Neuronal stem cell (in vitro differentiated cells): ENCODE results near the gene DNASE1L2.

Experiments used
- DNase-seq: peaks from one replicate; pipeline ENCODE4 v3.0.0-alpha.2; 2013; ENCODE audit warnings: low spot score
- H2AFZ ChIP-seq: one replicate; pipeline ENCODE4 v1.6.1; 2013; ENCODE audit warnings: mild to moderate bottlenecking, low read length, inconsistent platforms
- H2AK5ac ChIP-seq: 2 replicates; pipeline ENCODE4 v1.6.1; 2013; ENCODE audit warnings: low read depth, mild to moderate bottlenecking, inconsistent platforms, low read length, moderate library complexity, mixed read lengths
- H2BK120ac ChIP-seq: 2 replicates; pipeline ENCODE4 v1.6.1; 2013; ENCODE audit warnings: low read depth, mild to moderate bottlenecking, inconsistent platforms, low read length, moderate library complexity, mixed read lengths
- H2BK12ac ChIP-seq: one replicate; pipeline ENCODE4 v1.6.1; 2013; ENCODE audit warnings: low read length, inconsistent platforms
- H2BK15ac ChIP-seq: 2 replicates; pipeline ENCODE4 v1.6.1; 2013; ENCODE audit warnings: mild to moderate bottlenecking, low read length, inconsistent platforms, mixed read lengths
- H2BK5ac ChIP-seq: one replicate; pipeline ENCODE4 v1.6.1; 2013; ENCODE audit warnings: inconsistent platforms, mild to moderate bottlenecking, low read length, moderate library complexity
- H3K14ac ChIP-seq: one replicate; pipeline ENCODE4 v1.6.1; 2013; ENCODE audit warnings: low read length, inconsistent platforms
- H3K18ac ChIP-seq: 2 replicates; pipeline ENCODE4 v1.6.1; 2013; ENCODE audit warnings: low read length, inconsistent platforms
- H3K23ac ChIP-seq: 2 replicates; pipeline ENCODE4 v1.6.1; 2013; ENCODE audit warnings: low read depth, mild to moderate bottlenecking, mixed read lengths, low read length, inconsistent platforms; ENCODE audit not compliant: poor library complexity
- H3K27ac ChIP-seq: replicated peaks from 3 replicates; pipeline ENCODE4 v1.5.1; 2013; ENCODE audit warnings: low read length, inconsistent platforms
- H3K27me3 ChIP-seq, 3 experiments: 2 replicates each; pipeline ENCODE4 v1.6.1; 2013; ENCODE audit warnings: low read length in 3 of 3, mild to moderate bottlenecking in 2 of 3, inconsistent platforms in 1 of 3, low read depth in 1 of 3, mixed read lengths in 1 of 3, moderate library complexity in 1 of 3; ENCODE audit not compliant: control insufficient read depth in 3 of 3, insufficient read depth in 3 of 3
- H3K36me3 ChIP-seq, 2 donors: replicated peaks in 1 of 2; 2 replicates each; pipeline ENCODE4 v1.6.1; 2013; ENCODE audit warnings: low read length in 2 of 2; ENCODE audit not compliant: control insufficient read depth in 2 of 2, insufficient read depth in 2 of 2
- H3K4ac ChIP-seq: 2 replicates; pipeline ENCODE4 v1.6.1; 2013; ENCODE audit warnings: inconsistent platforms, mild to moderate bottlenecking, low read length, moderate library complexity
- H3K4me1 ChIP-seq, 2 donors: 1 replicate in 1 of 2; 2 replicates in 1 of 2; pipeline ENCODE4 v1.6.1; 2013; ENCODE audit warnings: low read length in 2 of 2, low read depth in 1 of 2; ENCODE audit not compliant: control insufficient read depth in 2 of 2, insufficient read depth in 1 of 2
- H3K4me2 ChIP-seq: one replicate; pipeline ENCODE4 v1.6.1; 2013; ENCODE audit warnings: mild to moderate bottlenecking, low read length, inconsistent platforms; ENCODE audit not compliant: insufficient read depth, poor library complexity, severe bottlenecking
- H3K4me3 ChIP-seq, 2 donors: 2 replicates each; pipeline ENCODE4 v1.5.1; 2013; ENCODE audit warnings: low read length in 2 of 2, mild to moderate bottlenecking in 2 of 2, inconsistent platforms in 1 of 2, moderate library complexity in 1 of 2
- H3K79me1 ChIP-seq: one replicate; pipeline ENCODE4 v1.6.1; 2013; ENCODE audit warnings: low read depth, mild to moderate bottlenecking, inconsistent platforms, low read length, moderate library complexity
- H3K9ac ChIP-seq: one replicate; pipeline ENCODE4 v1.6.1; 2013; ENCODE audit warnings: mild to moderate bottlenecking, low read depth, low read length, inconsistent platforms; ENCODE audit not compliant: poor library complexity
- H3K9me3 ChIP-seq, 2 donors: replicated peaks in 1 of 2; 2 replicates each; pipeline versions ENCODE3 to v1.6.1; 2013; ENCODE audit warnings: low read length in 2 of 2, mild to moderate bottlenecking in 2 of 2, inconsistent platforms in 1 of 2, low read depth in 1 of 2, mixed read lengths in 1 of 2, moderate library complexity in 1 of 2; ENCODE audit not compliant: control insufficient read depth in 2 of 2, insufficient read depth in 1 of 2
- H4K8ac ChIP-seq: one replicate; pipeline ENCODE4 v1.6.1; 2013; ENCODE audit warnings: low read depth, mild to moderate bottlenecking, inconsistent platforms, low read length, moderate library complexity
- H4K91ac ChIP-seq: one replicate; pipeline ENCODE4 v1.6.1; 2013; ENCODE audit warnings: low read length, low read depth, mild to moderate bottlenecking, inconsistent platforms; ENCODE audit not compliant: poor library complexity
- WGBS, 2 donors: extraction: QIAGEN DNeasy Blood & Tissue Kit; methylation state at CpG; one replicate each; pipeline ENCODE4 v1.1.7; 2013; ENCODE audit warnings: missing lambda C conversion rate in 2 of 2, mixed read lengths in 1 of 2; ENCODE audit not compliant: insufficient read length in 2 of 2, insufficient replicate concordance in 1 of 2; ENCODE audit errors: extremely low coverage in 2 of 2; 5-methylcytosine and 5-hydroxymethylcytosine counted together

DNASE1L2 gene

DNA sequence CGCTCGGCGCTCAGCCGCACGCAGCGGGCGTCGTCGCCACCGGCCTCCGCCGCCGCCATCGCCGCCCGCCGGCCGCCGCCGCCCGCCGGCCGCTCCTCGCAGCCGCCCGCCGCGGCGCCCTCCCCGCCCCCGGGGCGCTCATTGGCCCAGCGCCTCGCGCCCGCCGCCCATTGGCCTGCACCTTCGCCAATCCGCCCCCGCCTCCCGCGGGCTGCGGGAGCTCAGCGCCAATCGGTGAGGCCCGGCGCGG, 21.6 kb upstream of the DNASE1L2 start, which contains the start of gene PGP:
TSS of gene PGP (minus strand) at position 122 of the 250 bp plus-strand sequence. CDS start at position 59, 63 bp downstream.
- no CpG with 5 or more reads among the region's 48 CpGs for WGBS, 2 donors
- Histone ChIP-seq H3K27ac (peak within 1 kb of the TSS; percentile 99), H3K4me2 (peak within 1 kb of the TSS; percentile 96), H3K4ac (peak within 1 kb of the TSS; percentile 76), H3K23ac (peak within 1 kb of the TSS; percentile 95), H2AFZ (peak within 1 kb of the TSS; percentile 94), H3K4me3 (peak within 1 kb of the TSS; percentile 99 to 100), H2BK15ac (peak within 1 kb of the TSS; percentile 81), H4K8ac (no peak within 1 kb of the TSS), H2BK120ac (no peak within 1 kb of the TSS), H3K4me1 (peaks cover 9 to 11% of the 10 kb centered on the region in 2 donors), H3K79me1 (peaks cover 14% of the 10 kb centered on the region), H3K36me3 (peaks cover 19 to 30% of the 10 kb centered on the region in 2 donors), H3K14ac (peak within 1 kb of the TSS; percentile 82), H3K27me3 (no peaks in the 10 kb centered on the region), H3K18ac (peak within 1 kb of the TSS; percentile 99), H3K9me3 (no peaks in the 10 kb centered on the region), H2BK5ac (peak within 1 kb of the TSS; percentile 94), H4K91ac (no peak within 1 kb of the TSS), H2BK12ac (peak within 1 kb of the TSS; percentile 41), H2AK5ac (peak within 1 kb of the TSS; percentile 84), H3K9ac (peak within 1 kb of the TSS; percentile 98)
- DNase-seq: no peak

DNA sequence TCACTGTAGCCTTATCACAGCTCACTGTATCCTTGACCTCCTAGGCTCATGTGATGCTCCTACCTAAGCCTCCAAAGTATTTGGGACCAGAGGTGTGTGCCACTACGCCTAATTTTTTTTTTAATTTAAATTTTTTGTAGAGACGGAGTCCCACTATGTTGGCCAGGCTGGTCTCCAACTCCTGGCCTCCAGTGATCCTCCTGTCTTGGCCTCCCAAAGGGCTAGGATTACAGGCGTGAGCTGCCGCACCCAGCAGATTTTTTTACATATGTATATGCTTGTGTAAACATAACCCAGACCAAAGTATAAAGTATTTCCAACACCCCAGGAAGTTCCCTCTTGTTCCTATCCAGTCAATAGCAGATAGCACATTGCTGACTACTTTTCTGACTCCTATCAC, 19.9 kb upstream of the DNASE1L2 start:
- Histone ChIP-seq H2AFZ (no peak overlapping the region), H3K4me1 (peaks cover 9 to 11% of the 10 kb centered on the region in 2 donors), H3K23ac (no peak overlapping the region), H3K4me2 (no peak overlapping the region), H4K8ac (no peak overlapping the region), H3K79me1 (peaks cover 16% of the 10 kb centered on the region), H3K4ac (no peak overlapping the region), H3K27me3 (no peaks in the 10 kb centered on the region), H3K4me3 (no peak overlapping the region), H3K36me3 (peaks cover 17 to 23% of the 10 kb centered on the region in 2 donors), H3K9ac (no peak overlapping the region), H2BK12ac (no peak overlapping the region), H3K9me3 (no peaks in the 10 kb centered on the region), H2BK15ac (no peak overlapping the region), H2BK5ac (no peak overlapping the region), H4K91ac (no peak overlapping the region), H2AK5ac (no peak overlapping the region), H2BK120ac (no peak overlapping the region), H3K18ac (no peak overlapping the region), H3K27ac (no peak overlapping the region), H3K14ac (no peak overlapping the region)
- no peak for DNase-seq
- no CpG with 5 or more reads among the region's 4 CpGs for WGBS, 2 donors

DNA sequence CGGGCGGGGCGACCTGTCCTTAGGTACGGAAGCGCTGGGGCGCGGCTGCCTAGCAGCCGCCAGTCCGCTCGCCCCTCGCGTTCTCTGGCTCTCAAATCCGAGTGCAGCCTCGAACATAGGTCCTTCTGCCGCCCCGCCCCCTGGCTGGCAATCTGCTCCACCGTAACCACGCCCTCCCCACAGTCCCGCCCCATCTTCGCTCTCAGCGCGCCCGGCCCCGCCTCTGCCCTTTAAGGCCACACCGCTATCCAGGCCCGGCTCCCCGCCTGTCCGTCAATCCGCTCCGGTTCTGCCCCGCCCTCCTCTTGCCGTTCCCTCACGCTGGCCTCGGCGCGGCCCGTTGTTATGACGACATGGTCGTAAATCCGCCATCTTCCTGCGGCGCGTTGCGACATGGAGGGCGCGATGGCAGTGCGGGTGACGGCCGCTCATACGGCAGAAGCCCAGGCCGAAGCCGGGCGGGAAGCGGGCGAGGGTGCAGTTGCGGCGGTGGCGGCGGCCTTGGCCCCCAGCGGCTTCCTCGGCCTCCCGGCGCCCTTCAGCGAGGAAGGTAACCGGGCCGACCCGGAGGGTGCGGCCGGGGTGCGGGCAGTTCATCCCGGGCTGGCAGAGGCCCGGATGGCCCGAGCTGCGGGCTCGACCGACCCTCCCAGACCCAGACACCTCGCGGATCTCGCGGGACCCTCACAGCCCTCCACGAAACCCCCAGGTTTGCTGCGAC, 12.9 kb upstream of the DNASE1L2 start, which contains the start of gene E4F1:
TSS of gene E4F1 (plus strand) at position 371 of the 721 bp plus-strand sequence. CDS start at position 394, 23 bp downstream.
- peaks cover 0 to 20% of the 10 kb centered on the region in 2 donors for H3K36me3 ChIP-seq
- H4K8ac ChIP-seq: no peak within 1 kb of the TSS
- peak within 1 kb of the TSS; percentile 75 for H3K14ac ChIP-seq
- no peak within 1 kb of the TSS for H3K4ac ChIP-seq
- H3K4me1 ChIP-seq: peaks cover 2 to 3% of the 10 kb centered on the region in 2 donors
- H2AK5ac ChIP-seq: peak within 1 kb of the TSS; percentile 90
- H2AFZ ChIP-seq: peak within 1 kb of the TSS; percentile 98
- H3K79me1 ChIP-seq: peaks cover 11% of the 10 kb centered on the region
- no peak within 1 kb of the TSS for H4K91ac ChIP-seq
- H3K27me3 ChIP-seq: no peaks in the 10 kb centered on the region
- H3K4me3 ChIP-seq: peak within 1 kb of the TSS; percentile 87 to 92
- H3K18ac ChIP-seq: peak within 1 kb of the TSS; percentile 96
- H3K9me3 ChIP-seq: no peaks in the 10 kb centered on the region
- peak within 1 kb of the TSS; percentile 87 for H3K4me2 ChIP-seq
- H2BK12ac ChIP-seq: no peak within 1 kb of the TSS
- H2BK120ac ChIP-seq: no peak within 1 kb of the TSS
- peak within 1 kb of the TSS; percentile 83 for H3K27ac ChIP-seq
- H2BK5ac ChIP-seq: peak within 1 kb of the TSS; percentile 90
- no CpG with 5 or more reads among the region's 82 CpGs for WGBS, 2 donors
- H3K23ac ChIP-seq: peak within 1 kb of the TSS; percentile 99
- H2BK15ac ChIP-seq: peak within 1 kb of the TSS; percentile 58
- H3K9ac ChIP-seq: peak within 1 kb of the TSS; percentile 95
- peak; percentile 99 for DNase-seq

DNA sequence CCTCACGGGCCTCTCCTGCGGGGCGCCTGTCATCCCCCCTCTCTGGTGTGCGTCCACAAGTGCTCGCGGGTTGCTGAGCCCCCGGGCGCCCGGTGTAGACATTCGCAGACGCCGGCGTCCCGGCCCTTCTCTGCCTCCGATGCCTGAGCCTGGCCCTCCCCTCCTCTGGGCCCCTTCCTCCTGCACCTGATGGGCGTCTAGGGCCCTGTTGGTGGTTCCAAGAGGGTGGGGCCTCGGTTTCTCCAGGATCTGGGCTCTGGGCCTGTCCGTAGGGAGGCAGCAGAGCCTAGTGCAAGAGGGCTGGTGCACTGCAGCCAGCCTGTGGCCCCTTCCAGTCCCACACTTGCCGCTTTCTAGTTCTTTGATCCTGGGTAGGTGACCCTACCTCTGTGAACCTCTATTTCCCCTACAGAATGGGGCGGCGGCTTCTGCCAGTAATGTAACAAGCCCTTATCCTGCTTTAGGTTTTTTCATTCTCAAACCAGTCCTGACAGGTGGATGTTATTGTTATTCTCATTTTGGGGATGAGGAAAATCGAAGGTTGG, 12.2 kb upstream of the DNASE1L2 start:
- H3K4me2 ChIP-seq: peak overlapping the region; percentile 87
- H4K91ac ChIP-seq: no peak overlapping the region
- H3K18ac ChIP-seq: peak overlapping the region; percentile 96
- H2BK15ac ChIP-seq: peak overlapping the region; percentile 58
- DNase-seq: no peak
- H3K27ac ChIP-seq: peak overlapping the region; percentile 70
- no peaks in the 10 kb centered on the region for H3K27me3 ChIP-seq
- H2BK5ac ChIP-seq: peak overlapping the region; percentile 90
- H4K8ac ChIP-seq: no peak overlapping the region
- H3K36me3 ChIP-seq: peaks cover 3 to 26% of the 10 kb centered on the region in 2 donors
- H2BK12ac ChIP-seq: no peak overlapping the region
- H3K79me1 ChIP-seq: peaks cover 15% of the 10 kb centered on the region
- H3K23ac ChIP-seq: peak overlapping the region; percentile 99
- no peaks in the 10 kb centered on the region for H3K9me3 ChIP-seq
- H3K14ac ChIP-seq: peak overlapping the region; percentile 47
- no CpG with 5 or more reads among the region's 22 CpGs for WGBS, 2 donors
- no peak overlapping the region for H2BK120ac ChIP-seq
- H2AFZ ChIP-seq: peak overlapping the region; percentile 98
- peak overlapping the region; percentile 90 for H2AK5ac ChIP-seq
- H3K4me1 ChIP-seq: peaks cover 2 to 3% of the 10 kb centered on the region in 2 donors
- peak overlapping the region; percentile 87 to 92 for H3K4me3 ChIP-seq
- no peak overlapping the region for H3K4ac ChIP-seq
- H3K9ac ChIP-seq: peak overlapping the region; percentile 95
